HepG2 (cell line): ENCODE results near the gene IFI27. TPM values are rescaled to one million over a fixed set of nuclear protein-coding genes. Genes with fewer than 3 reads are reported as not detected.
A peak's percentile ranks its signal among the peaks of the same experiment; 100 is the strongest.

Source experiments
- CREB1 ChIP-seq, 2 experiments: fragments of 450-650 bp in 1 of 2; IDR thresholded peaks; 2 replicates each; pipeline ENCODE4 v1.6.1; 2016 to 2017; ENCODE audit warnings: control low read depth in 1 of 2, mild to moderate bottlenecking in 1 of 2, missing compliant biosample characterization in 1 of 2, missing genetic modification characterization in 1 of 2
- DNMT3B ChIP-seq: conservative IDR thresholded peaks from 2 replicates; pipeline ENCODE4 v1.6.1; 2016; ENCODE audit warnings: missing biosample characterization, control low read depth
- ETV6 ChIP-seq: sonication (generic); formaldehyde crosslinking; conservative IDR thresholded peaks from 2 replicates; pipeline ENCODE4 v1.4.0; 2020; ENCODE audit warnings: missing genetic modification reagents
- HOXA7 ChIP-seq: sonication (generic); formaldehyde crosslinking; IDR thresholded peaks from 2 replicates; pipeline ENCODE4 v1.8.1; 2022; ENCODE audit warnings: mild to moderate bottlenecking, missing genetic modification reagents, moderate library complexity
- ISX ChIP-seq: sonication (generic); formaldehyde crosslinking; conservative IDR thresholded peaks from 2 replicates; pipeline ENCODE4 v1.5.0; 2020; ENCODE audit warnings: missing genetic modification reagents
- KLF9 ChIP-seq: IDR thresholded peaks from 2 replicates; pipeline ENCODE4 v1.6.1; 2016; ENCODE audit warnings: low read depth
- MXI1 ChIP-seq: IDR thresholded peaks from 3 replicates; pipeline ENCODE4 v1.6.1; 2012; ENCODE audit warnings: low read depth, low read length, inconsistent platforms, borderline replicate concordance
- NR2F6 ChIP-seq, 2 experiments: IDR thresholded peaks; 2 replicates each; pipeline ENCODE4 v1.6.1; 2016; ENCODE audit warnings: antibody characterized with exemption in 1 of 2, mild to moderate bottlenecking in 1 of 2
- ONECUT2 ChIP-seq: sonication (generic); formaldehyde crosslinking; IDR thresholded peaks from 2 replicates; pipeline ENCODE4 v1.4.0; 2020; ENCODE audit warnings: missing genetic modification reagents
- RBAK ChIP-seq: sonication (generic); formaldehyde crosslinking; IDR thresholded peaks from 2 replicates; pipeline ENCODE4 v1.5.1; 2020; ENCODE audit warnings: mild to moderate bottlenecking, missing genetic modification reagents
- SYNCRIP ChIP-seq: fragments of 200-400 bp; formaldehyde crosslinking; IDR thresholded peaks from 2 replicates; pipeline ENCODE4 v1.6.1; 2018; ENCODE audit warnings: mild to moderate bottlenecking, low read depth, low read length; ENCODE audit not compliant: insufficient read depth
- TBX3 ChIP-seq: fragments of 450-650 bp; IDR thresholded peaks from 2 replicates; pipeline ENCODE4 v1.6.1; 2017; ENCODE audit warnings: antibody characterized with exemption, mild to moderate bottlenecking, inconsistent platforms, borderline replicate concordance
- ZFY ChIP-seq: sonication (generic); formaldehyde crosslinking; IDR thresholded peaks from 2 replicates; pipeline ENCODE4 v1.4.0; 2020; ENCODE audit warnings: missing genetic modification reagents
- ZNF530 ChIP-seq: sonication (generic); formaldehyde crosslinking; IDR thresholded peaks from 2 replicates; pipeline ENCODE4 v1.5.0; 2020; ENCODE audit warnings: low read depth, mild to moderate bottlenecking, missing genetic modification reagents
- ZNF724P ChIP-seq: sonication (generic); formaldehyde crosslinking; IDR thresholded peaks from 2 replicates; pipeline ENCODE4 v1.8.0; 2022; ENCODE audit warnings: missing genetic modification reagents, borderline replicate concordance
- polyA plus RNA-seq, 8 experiments: library from polyadenylated mRNA; depleted of rRNA in 3 of 8; stranded (reverse) in 7 of 8; unstranded in 1 of 8; fragments of >200 nt; fragmentation: Illumina TruSeq in 4 of 8; extraction: Trizol in 4 of 8; gene quantifications; 2 replicates each; pipeline versions ENCODE4 v1.2.1 to v1.2.3, GENCODE V29; 2011 to 2016; ENCODE audit warnings: low read depth in 4 of 8, missing spikeins in 1 of 8, mixed read lengths in 1 of 8; ENCODE audit not compliant: insufficient read depth in 1 of 8
- total RNA-seq, 5 experiments: library from RNA; depleted of rRNA; stranded (reverse); fragments of >200 nt; fragmentation: Illumina TruSeq; extraction: Trizol; gene quantifications; 2 replicates each; pipeline ENCODE4 v1.2.3, GENCODE V29; 2016; ENCODE audit warnings: low read depth in 1 of 5
- TF ChIP-seq, protein P1 (sequence below): sonication (generic); formaldehyde crosslinking; IDR thresholded peaks from 2 replicates; pipeline ENCODE4 v1.4.0; 2020; ENCODE audit warnings: missing genetic modification reagents, borderline replicate concordance
- TF ChIP-seq, protein P2 (sequence below): sonication (generic); formaldehyde crosslinking; IDR thresholded peaks from 2 replicates; pipeline ENCODE4 v1.4.0; 2020; ENCODE audit warnings: low read depth, mild to moderate bottlenecking, missing genetic modification reagents
- TF ChIP-seq, protein P3 (sequence below): sonication (generic); formaldehyde crosslinking; IDR thresholded peaks from 2 replicates; pipeline ENCODE4 v1.5.1; 2020; ENCODE audit warnings: missing genetic modification reagents, mild to moderate bottlenecking, borderline replicate concordance
- TF ChIP-seq, protein P4 (sequence below): sonication (generic); formaldehyde crosslinking; IDR thresholded peaks from 2 replicates; pipeline ENCODE4 v1.9.0; 2022; ENCODE audit warnings: low read depth, missing genetic modification reagents
- TF ChIP-seq, protein P5 (sequence below): sonication (generic); formaldehyde crosslinking; IDR thresholded peaks from 2 replicates; pipeline ENCODE4 v1.4.0; 2020; ENCODE audit warnings: missing genetic modification reagents

The IFI27 gene
- total and polyA plus RNA-seq, 2 of the 13 experiments (the other 11 are each of a cell fraction or from before 2014, with no cell fraction given) = 1.2 to 1.7 TPM

DNA sequence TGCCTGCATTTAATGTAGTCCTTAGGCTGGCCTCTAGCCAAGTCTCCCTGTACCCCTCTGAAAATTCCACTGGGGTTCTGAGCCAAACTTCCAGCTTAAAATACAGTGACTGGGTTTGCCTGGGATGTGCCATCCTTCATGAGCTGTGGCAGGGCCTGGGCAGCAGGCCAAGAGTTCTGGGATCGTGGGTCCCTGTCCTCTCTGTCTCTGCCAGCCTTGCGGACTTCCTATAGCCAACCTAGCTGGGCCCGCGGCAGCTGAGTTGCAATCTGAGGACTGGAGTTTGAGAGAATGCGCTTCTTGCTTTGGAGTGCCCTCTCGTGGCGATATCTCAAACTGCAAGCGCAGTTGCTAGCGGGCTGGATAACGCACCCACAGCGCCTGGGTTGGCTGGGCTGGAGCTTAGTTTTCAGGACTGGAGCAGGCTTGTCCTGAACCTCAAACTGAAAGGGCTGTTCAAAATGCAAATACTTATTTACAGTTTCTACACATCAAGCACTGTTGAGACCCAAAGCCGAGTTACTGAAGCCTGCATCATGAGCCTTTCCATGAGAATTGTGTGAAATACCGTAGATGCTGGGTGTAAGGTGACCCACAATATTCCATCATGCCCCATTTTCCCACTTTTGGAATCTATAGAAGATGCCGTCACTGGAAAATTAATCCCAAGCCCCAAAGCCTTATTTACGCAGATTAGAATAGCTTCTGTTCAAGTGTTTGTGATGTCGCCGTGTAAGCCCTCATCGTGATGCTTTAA lies 26.2 kb downstream of the IFI27 start (continued):
- TF ChIP-seq, protein P1, sequence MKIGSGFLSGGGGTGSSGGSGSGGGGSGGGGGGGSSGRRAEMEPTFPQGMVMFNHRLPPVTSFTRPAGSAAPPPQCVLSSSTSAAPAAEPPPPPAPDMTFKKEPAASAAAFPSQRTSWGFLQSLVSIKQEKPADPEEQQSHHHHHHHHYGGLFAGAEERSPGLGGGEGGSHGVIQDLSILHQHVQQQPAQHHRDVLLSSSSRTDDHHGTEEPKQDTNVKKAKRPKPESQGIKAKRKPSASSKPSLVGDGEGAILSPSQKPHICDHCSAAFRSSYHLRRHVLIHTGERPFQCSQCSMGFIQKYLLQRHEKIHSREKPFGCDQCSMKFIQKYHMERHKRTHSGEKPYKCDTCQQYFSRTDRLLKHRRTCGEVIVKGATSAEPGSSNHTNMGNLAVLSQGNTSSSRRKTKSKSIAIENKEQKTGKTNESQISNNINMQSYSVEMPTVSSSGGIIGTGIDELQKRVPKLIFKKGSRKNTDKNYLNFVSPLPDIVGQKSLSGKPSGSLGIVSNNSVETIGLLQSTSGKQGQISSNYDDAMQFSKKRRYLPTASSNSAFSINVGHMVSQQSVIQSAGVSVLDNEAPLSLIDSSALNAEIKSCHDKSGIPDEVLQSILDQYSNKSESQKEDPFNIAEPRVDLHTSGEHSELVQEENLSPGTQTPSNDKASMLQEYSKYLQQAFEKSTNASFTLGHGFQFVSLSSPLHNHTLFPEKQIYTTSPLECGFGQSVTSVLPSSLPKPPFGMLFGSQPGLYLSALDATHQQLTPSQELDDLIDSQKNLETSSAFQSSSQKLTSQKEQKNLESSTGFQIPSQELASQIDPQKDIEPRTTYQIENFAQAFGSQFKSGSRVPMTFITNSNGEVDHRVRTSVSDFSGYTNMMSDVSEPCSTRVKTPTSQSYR (CRISPR knock-in tag) = no peak
- TF ChIP-seq ZFY (peak; percentile 27), ONECUT2 (CRISPR knock-in tag) (no peak), RBAK (CRISPR knock-in tag) (no peak), SYNCRIP (no peak), ISX (no peak), ZNF724P (no peak), CREB1 (IDR thresholded peaks at IDR 0.05) (no peak), CREB1 (CRISPR knock-in tag; IDR thresholded peaks at IDR 0.05) (no peak), MXI1 (0 out of 3 replicates have a peak, but pooled peaks have one; percentile 26), NR2F6 (IDR thresholded peaks at IDR 0.05) (no peak), NR2F6 (CRISPR knock-in tag; IDR thresholded peaks at IDR 0.05) (peak; percentile 39; the same call in 1 of the 2 replicates), KLF9 (CRISPR knock-in tag) (no peak), HOXA7 (CRISPR knock-in tag) (no peak), ZNF530 (no peak), TBX3 (no peak), ETV6 (CRISPR knock-in tag) (0 out of 2 replicates have a peak, but pooled peaks have one; percentile 25), DNMT3B (CRISPR knock-in tag) (no peak)
- TF ChIP-seq, protein P2, sequence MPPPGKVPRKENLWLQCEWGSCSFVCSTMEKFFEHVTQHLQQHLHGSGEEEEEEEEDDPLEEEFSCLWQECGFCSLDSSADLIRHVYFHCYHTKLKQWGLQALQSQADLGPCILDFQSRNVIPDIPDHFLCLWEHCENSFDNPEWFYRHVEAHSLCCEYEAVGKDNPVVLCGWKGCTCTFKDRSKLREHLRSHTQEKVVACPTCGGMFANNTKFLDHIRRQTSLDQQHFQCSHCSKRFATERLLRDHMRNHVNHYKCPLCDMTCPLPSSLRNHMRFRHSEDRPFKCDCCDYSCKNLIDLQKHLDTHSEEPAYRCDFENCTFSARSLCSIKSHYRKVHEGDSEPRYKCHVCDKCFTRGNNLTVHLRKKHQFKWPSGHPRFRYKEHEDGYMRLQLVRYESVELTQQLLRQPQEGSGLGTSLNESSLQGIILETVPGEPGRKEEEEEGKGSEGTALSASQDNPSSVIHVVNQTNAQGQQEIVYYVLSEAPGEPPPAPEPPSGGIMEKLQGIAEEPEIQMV (CRISPR knock-in tag) = peak; percentile 55; the same call in 1 of the 2 replicates
- TF ChIP-seq, protein P3, sequence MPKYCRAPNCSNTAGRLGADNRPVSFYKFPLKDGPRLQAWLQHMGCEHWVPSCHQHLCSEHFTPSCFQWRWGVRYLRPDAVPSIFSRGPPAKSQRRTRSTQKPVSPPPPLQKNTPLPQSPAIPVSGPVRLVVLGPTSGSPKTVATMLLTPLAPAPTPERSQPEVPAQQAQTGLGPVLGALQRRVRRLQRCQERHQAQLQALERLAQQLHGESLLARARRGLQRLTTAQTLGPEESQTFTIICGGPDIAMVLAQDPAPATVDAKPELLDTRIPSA = no peak
- TF ChIP-seq, protein P4, sequence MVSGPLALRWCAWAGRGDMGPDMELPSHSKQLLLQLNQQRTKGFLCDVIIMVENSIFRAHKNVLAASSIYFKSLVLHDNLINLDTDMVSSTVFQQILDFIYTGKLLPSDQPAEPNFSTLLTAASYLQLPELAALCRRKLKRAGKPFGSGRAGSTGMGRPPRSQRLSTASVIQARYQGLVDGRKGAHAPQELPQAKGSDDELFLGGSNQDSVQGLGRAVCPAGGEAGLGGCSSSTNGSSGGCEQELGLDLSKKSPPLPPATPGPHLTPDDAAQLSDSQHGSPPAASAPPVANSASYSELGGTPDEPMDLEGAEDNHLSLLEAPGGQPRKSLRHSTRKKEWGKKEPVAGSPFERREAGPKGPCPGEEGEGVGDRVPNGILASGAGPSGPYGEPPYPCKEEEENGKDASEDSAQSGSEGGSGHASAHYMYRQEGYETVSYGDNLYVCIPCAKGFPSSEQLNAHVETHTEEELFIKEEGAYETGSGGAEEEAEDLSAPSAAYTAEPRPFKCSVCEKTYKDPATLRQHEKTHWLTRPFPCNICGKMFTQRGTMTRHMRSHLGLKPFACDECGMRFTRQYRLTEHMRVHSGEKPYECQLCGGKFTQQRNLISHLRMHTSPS (CRISPR knock-in tag) = peak; percentile 26; the same call in 1 of the 2 replicates
- TF ChIP-seq, protein P5, sequence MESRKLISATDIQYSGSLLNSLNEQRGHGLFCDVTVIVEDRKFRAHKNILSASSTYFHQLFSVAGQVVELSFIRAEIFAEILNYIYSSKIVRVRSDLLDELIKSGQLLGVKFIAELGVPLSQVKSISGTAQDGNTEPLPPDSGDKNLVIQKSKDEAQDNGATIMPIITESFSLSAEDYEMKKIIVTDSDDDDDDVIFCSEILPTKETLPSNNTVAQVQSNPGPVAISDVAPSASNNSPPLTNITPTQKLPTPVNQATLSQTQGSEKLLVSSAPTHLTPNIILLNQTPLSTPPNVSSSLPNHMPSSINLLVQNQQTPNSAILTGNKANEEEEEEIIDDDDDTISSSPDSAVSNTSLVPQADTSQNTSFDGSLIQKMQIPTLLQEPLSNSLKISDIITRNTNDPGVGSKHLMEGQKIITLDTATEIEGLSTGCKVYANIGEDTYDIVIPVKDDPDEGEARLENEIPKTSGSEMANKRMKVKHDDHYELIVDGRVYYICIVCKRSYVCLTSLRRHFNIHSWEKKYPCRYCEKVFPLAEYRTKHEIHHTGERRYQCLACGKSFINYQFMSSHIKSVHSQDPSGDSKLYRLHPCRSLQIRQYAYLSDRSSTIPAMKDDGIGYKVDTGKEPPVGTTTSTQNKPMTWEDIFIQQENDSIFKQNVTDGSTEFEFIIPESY (CRISPR knock-in tag) = peak; percentile 14; the same call in 1 of the 2 replicates
